ENCODE measurements around the gene NAA25.
A peak's percentile ranks its signal among the peaks of the same experiment; 100 is the strongest.

Gene NAA25

GRCh38 chr12:112108202-112109079 is at the start of gene NAA25:
TSS of gene NAA25 (minus strand) at chr12:112108783. CDS start at chr12:112108773, 10 bp downstream.
- peak; percentile 90 for DNase-seq (ENCODE audit: low spot score)

DNA sequence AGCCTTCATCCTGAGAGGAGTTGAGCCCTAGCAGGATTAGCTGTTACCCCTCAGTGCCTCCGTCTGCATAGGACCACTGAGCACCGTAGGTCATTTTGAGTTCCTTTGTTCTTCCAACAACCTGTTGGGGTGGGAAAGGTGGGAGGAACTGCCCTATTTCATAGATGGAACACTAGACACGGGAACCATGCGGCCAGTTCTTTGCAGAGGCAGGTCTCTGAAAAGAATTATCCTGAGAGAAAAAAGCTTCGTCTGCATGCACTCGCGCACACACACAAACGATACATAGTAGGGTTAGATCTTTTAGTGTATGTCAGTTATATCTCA is 45.3 kb upstream of the NAA25 start:
- DNase-seq (ENCODE audit: low spot score) = no peak

- DNase-seq (ENCODE audit: low spot score) = no peak
These were observed 44.8 kb upstream of the NAA25 start for GRCh38 chr12:112153181-112153892.

- no peak for DNase-seq (ENCODE audit: low spot score)
These were observed 43.4 kb upstream of the NAA25 start for GRCh38 chr12:112151766-112152541.

DNA sequence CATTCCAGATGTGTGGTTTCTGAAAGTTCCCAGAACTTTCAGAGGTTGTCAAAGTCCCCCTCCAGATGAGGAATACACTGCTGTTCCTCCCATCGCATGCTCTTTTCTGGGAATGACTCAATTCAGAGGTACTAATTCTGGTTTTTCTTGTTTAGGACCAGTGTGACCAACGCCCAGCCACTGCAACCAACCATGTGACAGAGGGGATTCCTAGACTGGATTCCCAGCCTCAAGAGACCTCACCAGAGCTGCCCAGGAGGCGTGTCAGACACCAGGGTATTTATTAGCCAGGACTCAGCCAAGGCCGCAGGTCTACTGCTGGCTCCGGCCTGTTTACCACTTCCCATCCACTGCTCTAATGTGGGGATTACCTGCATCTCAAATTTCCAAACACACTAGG is 41.0 kb upstream of the NAA25 start:
- DNase-seq (ENCODE audit: low spot score) = no peak

- DNase-seq (ENCODE audit: low spot score) = no peak
These were observed 39.5 kb upstream of the NAA25 start for GRCh38 chr12:112148031-112148513.

DNA sequence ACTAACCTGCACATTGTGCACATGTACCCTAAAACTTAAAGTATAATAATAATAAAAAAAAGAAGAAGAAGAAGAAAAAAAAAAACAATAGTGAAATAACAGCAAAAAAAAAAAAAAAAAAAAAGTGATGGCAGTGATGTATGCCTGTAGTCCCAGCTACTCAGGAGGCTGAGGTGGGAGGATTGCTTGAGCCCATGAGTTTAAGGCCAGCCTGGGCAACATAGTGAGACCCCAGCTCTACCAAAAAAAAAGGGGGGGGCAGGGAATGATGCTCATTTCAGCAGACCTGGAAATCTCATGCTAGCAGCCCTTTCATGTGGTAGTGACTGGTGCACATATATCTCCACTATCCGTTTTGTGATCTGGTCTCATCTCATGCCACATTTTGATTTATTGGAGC is 37.5 kb upstream of the NAA25 start:
- DNase-seq (ENCODE audit: low spot score) = no peak

GRCh38 chr12:112140728-112141127 is 32.1 kb upstream of the NAA25 start:
- no peak for DNase-seq (ENCODE audit: low spot score)

DNA sequence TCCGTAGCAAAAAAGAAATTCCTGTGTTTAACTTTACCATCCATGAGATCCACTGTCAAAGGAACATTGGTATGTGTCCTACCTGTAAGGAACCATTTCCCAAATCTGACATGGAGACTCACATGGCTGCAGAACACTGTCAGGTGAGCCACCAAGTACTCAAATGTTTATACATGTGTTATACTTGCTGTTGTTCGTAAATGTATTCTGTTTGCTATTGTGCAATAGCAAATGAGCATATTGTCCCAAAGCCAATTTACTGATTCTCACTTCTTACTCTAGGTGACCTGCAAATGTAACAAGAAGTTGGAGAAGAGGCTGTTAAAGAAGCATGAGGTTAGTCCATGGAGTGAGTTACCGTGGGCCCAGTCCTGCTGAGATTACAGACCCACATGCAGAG is 26.1 kb upstream of the NAA25 start:
- no peak for DNase-seq (ENCODE audit: low spot score)

DNA sequence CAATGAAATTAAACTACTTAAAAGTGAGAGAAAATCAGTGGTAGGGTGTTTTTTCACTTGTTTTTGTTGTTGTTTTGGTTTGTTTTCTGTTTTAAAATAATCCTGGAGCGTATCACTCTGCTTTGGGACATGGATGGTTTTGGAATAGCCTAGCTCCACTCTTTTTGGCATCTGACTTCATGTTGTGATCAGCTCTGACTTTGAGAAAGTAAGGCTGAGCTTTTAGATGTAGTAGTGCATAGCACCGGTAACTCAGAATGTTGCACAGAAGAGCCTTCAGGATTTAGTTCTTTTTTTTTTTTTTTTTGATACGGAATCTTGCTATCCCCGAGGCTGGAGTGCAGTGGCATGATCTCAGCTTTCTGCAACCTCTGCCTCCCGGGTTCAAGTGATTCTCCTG is 24.8 kb upstream of the NAA25 start:
- no peak for DNase-seq (ENCODE audit: low spot score)

DNA sequence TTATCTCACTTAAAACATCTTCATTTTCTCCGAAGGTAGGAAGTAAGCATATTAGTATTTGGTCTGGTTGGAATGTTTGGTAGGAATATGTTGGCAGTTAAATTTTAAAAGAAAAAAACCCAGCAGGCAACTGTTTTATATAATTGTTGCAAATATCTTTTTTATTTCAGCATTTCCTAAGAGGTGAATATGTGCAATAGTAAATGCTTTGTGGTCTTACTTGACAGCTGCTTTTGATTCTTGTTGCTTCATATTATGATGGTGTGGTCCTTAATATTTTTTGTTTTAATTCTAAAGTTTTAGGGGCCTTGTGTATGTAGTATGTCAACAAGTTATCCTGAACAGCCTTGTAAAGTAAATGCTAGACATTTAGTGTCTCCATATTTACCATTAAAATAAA is 23.1 kb upstream of the NAA25 start:
- no peak for DNase-seq (ENCODE audit: low spot score)

DNA sequence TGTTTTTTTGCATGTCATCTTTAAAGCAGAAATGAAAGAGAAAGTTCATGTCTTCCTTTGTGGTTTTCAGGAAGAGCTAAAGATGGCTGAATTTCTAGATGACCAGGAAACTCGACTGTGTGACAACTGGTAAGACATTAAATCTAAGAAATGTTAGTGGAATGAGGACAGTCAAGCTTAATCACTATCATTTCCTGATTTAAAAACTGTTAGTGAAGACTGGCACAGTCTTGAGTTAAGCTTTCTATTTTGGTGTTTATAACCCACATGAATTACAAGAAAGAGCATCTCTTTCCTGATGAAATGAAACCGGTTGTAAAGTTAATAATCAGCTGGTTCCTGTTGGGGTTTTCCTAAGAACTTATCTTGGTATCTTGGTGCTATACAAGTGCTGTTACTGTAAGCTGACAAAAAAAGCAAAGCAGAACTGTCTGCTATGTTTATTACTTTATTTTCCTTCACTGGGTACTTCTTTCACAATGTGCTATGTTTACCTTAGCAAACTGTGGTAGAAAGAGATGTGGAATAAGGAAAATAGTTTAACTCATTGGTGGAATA is 21.9 kb upstream of the NAA25 start:
- DNase-seq (ENCODE audit: low spot score) = no peak

- DNase-seq (ENCODE audit: low spot score) = no peak
These were observed 18.3 kb upstream of the NAA25 start for GRCh38 chr12:112126911-112127310.

GRCh38 chr12:112126000-112126438 is 17.4 kb upstream of the NAA25 start:
- DNase-seq (ENCODE audit: low spot score) = no peak

- peak; percentile 98 for DNase-seq (ENCODE audit: low spot score)
These were observed 16.8 kb upstream of the NAA25 start, which contains the start of gene TRAFD1 for GRCh38 chr12:112125250-112125999. TSS of gene TRAFD1 (plus strand) at chr12:112125560. CDS start at chr12:112130523, 4,963 bp downstream.

DNA sequence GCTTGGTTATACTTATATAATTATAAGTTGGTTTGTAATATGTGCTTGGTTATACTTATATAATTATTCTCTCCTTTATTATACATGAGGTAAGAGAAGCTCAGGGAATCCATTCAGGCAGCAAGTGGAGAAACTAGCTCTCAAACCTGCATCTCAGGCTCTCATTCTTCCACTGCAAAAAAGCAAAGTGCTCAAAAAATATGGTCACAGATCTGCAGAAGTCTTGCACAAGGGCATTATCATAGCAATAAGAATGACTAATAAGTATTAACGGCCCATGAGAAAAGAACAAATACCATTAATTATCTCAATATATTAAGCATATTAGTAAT is 16.3 kb upstream of the NAA25 start:
- no peak for DNase-seq (ENCODE audit: low spot score)

DNA sequence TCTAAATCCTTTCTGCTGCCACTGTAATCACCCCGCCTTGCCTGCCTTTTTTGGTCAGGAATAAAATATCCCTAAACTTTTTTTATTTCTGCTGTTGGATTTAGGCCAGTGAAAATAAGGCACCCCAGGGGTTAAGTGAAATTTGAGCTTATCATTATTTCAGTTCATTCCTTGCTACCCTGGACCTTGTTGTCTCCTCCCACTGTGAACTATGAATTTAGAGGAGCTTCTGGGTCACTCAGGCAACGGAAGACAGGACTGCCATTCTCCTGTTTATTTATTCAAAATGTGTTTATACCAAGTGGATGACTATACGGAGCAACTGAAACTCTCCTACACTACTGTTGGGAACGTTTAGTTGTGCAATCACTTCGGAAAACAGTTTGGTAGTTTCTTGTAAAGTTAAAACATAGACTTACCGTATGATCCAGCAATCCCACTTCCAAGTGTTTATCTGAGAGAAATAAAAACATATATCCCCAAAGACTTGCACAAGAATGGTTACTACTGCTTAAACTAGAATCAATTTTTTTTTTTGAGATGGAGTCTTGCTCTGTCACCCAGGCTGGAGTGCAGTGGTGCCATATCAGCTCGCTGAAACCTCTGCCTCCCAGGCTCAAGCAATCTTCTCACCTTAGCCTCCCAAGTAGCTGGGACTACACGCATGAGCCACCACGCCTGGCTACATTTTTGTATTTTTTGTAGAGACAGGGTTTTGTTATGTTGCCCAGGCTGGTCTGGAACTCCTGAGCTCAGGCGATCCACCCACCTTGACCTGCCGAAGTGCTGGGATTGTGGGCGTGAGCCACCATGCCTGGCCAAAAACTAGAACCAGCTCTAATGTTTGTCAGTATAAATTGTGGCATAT is 14.5 kb upstream of the NAA25 start:
- DNase-seq (ENCODE audit: low spot score) = no peak

GRCh38 chr12:112121780-112122565 is 13.4 kb upstream of the NAA25 start:
- DNase-seq (ENCODE audit: low spot score) = no peak

GRCh38 chr12:112117685-112118084 is 9.1 kb upstream of the NAA25 start:
- no peak for DNase-seq (ENCODE audit: low spot score)
